A673 (cell line): ENCODE data around the gene PCSK6. TPM values are rescaled to one million over a fixed set of nuclear protein-coding genes. Genes with fewer than 3 reads are reported as not detected.
A peak's percentile ranks its signal among the peaks of the same experiment; 100 is the strongest.

Experiments
- BruUV-seq: library from RNA; stranded (reverse); fragments of 400-500 nt; replicated peaks from 2 replicates; lab custom pipeline; 2021; lab: Mats Ljungman, UMichigan
- CTCF ChIA-PET: fragments of 300-600 bp; sonication (Branson Sonifier 250); formaldehyde crosslinking; loops from one replicate; lab custom pipeline; 2022; ENCODE audit warnings: antibody characterized with exemption; lab: Charles Lee
- POLR2A ChIA-PET: fragments of 300-600 bp; sonication (Branson Sonifier 250); formaldehyde crosslinking; loops from one replicate; lab custom pipeline; 2022; ENCODE audit warnings: antibody characterized with exemption; ENCODE audit not compliant: low non-redundant PET; lab: Charles Lee
- DNase-seq: peaks from one replicate; pipeline ENCODE4 v3.0.0-alpha.2; 2015; ENCODE audit warnings: low spot score
- H3K27ac ChIP-seq: fragments of 200-600 bp; sonication (generic); 2 replicates; pipeline ENCODE4 v1.5.1; 2016; ENCODE audit warnings: mixed run types, low read depth, mild to moderate bottlenecking, mixed read lengths, antibody characterized with exemption, low read length; ENCODE audit not compliant: poor library complexity, severe bottlenecking
- H3K27me3 ChIP-seq: fragments of 200-600 bp; sonication (generic); replicated peaks from 2 replicates; pipeline ENCODE4 v1.6.1; 2017; ENCODE audit warnings: mixed run types, low read depth, mild to moderate bottlenecking, mixed read lengths, antibody characterized with exemption, low read length; ENCODE audit not compliant: insufficient read depth, poor library complexity
- H3K36me3 ChIP-seq: fragments of 200-600 bp; sonication (generic); 2 replicates; pipeline ENCODE4 v1.6.1; 2016; ENCODE audit warnings: mixed run types, mild to moderate bottlenecking, mixed read lengths, antibody characterized with exemption, low read length; ENCODE audit not compliant: insufficient read depth, poor library complexity, severe bottlenecking
- H3K4me1 ChIP-seq: fragments of 200-600 bp; sonication (generic); 2 replicates; pipeline ENCODE4 v1.6.1; 2017; ENCODE audit warnings: mixed run types, mild to moderate bottlenecking, mixed read lengths, antibody characterized with exemption, low read length; ENCODE audit not compliant: insufficient read depth, poor library complexity, severe bottlenecking
- H3K4me3 ChIP-seq: fragments of 200-600 bp; sonication (generic); 2 replicates; pipeline ENCODE4 v1.5.1; 2016; ENCODE audit warnings: low read depth, mixed run types, mild to moderate bottlenecking, mixed read lengths, low read length; ENCODE audit not compliant: poor library complexity, severe bottlenecking
- H3K9me3 ChIP-seq: fragments of 200-600 bp; sonication (generic); 2 replicates; pipeline ENCODE4 v1.6.1; 2016; ENCODE audit warnings: mixed run types, low read depth, mild to moderate bottlenecking, mixed read lengths, antibody characterized with exemption, low read length; ENCODE audit not compliant: poor library complexity, severe bottlenecking
- EZH2 ChIP-seq: fragments of 200-600 bp; sonication (generic); IDR thresholded peaks from 2 replicates; pipeline ENCODE4 v1.6.1; 2017; ENCODE audit warnings: borderline replicate concordance, low read depth, mild to moderate bottlenecking, mixed read lengths, antibody characterized with exemption, low read length; ENCODE audit not compliant: poor library complexity, severe bottlenecking
- intact Hi-C: fragments of 100-400 bp; cut with micrococcal nuclease; formaldehyde crosslinking; loops from one replicate; pipeline ENCODE4 v1.10.0; 2022; ENCODE audit not compliant: unreplicated experiment
- total RNA-seq: library from RNA; stranded (reverse); gene quantifications from 2 replicates; pipeline ENCODE4 v1.2.3, GENCODE V29; 2021
- TF ChIP-seq, protein P1 (sequence below): fragments of 300-800, 200-600 bp; sonication (generic); conservative IDR thresholded peaks from 2 replicates; pipeline ENCODE4 v1.5.1; 2017; ENCODE audit warnings: low read depth, mild to moderate bottlenecking, antibody characterized with exemption, low read length, moderate library complexity, mixed read lengths

Gene PCSK6
- total RNA-seq, 1 experiment from 2014 or later, result 2.6 TPM

DNA sequence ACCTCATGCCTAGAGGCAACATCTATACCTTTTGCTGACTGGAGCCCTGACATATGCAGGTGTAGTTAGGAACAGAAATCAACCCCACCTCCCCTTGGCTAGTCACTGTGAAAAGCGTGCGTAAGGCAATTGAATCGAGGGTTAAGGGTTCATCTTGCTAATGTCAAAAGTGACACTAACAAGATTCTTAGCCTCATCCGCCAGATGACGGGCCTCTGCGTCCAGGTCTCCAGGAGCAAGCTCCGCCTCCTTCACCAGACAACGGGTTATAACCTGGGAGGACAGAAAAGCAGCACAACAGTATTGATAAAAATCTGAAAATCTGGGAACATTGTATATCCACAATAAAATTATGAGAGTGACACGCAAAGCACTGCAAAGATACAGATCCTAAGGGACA, 216.9 kb downstream of the PCSK6 start:
- DNase-seq, result no peak
- Histone ChIP-seq H3K27ac (no peak overlapping the region), H3K4me1 (no peaks in the 10 kb centered on the region), H3K27me3 (no peaks in the 10 kb centered on the region), H3K4me3 (no peak overlapping the region), H3K36me3 (peaks cover 59% of the 10 kb centered on the region), H3K9me3 (no peaks in the 10 kb centered on the region)
- ChIA-PET CTCF (no interaction called here), POLR2A (no interaction called here)
- BruUV-seq, result no TSS peak
- intact Hi-C loops, result no loop called here
- no peak for TF ChIP-seq EZH2
- TF ChIP-seq, protein P1, sequence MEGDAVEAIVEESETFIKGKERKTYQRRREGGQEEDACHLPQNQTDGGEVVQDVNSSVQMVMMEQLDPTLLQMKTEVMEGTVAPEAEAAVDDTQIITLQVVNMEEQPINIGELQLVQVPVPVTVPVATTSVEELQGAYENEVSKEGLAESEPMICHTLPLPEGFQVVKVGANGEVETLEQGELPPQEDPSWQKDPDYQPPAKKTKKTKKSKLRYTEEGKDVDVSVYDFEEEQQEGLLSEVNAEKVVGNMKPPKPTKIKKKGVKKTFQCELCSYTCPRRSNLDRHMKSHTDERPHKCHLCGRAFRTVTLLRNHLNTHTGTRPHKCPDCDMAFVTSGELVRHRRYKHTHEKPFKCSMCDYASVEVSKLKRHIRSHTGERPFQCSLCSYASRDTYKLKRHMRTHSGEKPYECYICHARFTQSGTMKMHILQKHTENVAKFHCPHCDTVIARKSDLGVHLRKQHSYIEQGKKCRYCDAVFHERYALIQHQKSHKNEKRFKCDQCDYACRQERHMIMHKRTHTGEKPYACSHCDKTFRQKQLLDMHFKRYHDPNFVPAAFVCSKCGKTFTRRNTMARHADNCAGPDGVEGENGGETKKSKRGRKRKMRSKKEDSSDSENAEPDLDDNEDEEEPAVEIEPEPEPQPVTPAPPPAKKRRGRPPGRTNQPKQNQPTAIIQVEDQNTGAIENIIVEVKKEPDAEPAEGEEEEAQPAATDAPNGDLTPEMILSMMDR, result no peak

DNA sequence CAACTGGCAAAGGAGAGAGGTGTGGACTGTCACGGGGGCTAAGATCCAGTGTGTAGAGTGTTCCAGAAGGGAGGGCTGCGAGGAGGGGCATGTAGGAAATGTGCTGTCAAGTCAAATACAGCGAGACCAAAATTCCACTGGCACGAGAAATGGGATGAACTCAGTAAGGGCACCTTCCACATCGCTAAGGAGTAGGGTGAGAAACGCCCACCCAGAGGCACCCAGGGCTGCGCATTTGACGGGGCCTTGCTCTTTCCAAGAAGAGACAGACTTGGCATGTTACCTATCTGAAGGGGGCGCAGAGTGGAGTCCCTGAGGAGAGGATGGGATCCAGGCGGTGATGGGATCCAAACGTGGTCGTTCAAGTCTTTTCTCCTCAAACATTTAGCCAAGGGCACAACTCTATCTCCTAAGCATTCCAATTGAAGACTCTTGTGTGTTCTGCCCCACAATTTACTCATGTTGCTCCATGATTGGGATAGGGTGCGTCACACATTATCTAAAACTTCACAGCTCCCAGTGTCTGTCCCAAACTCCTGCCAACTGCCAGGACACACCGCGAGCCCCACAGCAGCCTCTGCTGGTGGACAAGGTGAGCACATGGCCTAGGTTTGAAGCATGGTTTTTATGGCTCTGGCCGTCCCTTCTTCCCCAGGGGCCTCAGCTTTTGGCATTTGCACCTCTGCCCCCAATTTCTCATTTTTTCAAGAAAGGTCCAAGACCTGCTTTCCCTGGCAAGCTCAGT, 219.9 kb downstream of the PCSK6 start:
- Histone ChIP-seq H3K27ac (no peak overlapping the region), H3K9me3 (no peaks in the 10 kb centered on the region), H3K27me3 (no peaks in the 10 kb centered on the region), H3K4me1 (no peaks in the 10 kb centered on the region), H3K36me3 (peaks cover 47% of the 10 kb centered on the region), H3K4me3 (no peak overlapping the region)
- no peak for TF ChIP-seq EZH2
- TF ChIP-seq, protein P1, result peak; percentile 49
- ChIA-PET CTCF (no interaction called here), POLR2A (no interaction called here)
- peak; percentile 26 for DNase-seq
- intact Hi-C loops, result no loop called here
- BruUV-seq, result no TSS peak

DNA sequence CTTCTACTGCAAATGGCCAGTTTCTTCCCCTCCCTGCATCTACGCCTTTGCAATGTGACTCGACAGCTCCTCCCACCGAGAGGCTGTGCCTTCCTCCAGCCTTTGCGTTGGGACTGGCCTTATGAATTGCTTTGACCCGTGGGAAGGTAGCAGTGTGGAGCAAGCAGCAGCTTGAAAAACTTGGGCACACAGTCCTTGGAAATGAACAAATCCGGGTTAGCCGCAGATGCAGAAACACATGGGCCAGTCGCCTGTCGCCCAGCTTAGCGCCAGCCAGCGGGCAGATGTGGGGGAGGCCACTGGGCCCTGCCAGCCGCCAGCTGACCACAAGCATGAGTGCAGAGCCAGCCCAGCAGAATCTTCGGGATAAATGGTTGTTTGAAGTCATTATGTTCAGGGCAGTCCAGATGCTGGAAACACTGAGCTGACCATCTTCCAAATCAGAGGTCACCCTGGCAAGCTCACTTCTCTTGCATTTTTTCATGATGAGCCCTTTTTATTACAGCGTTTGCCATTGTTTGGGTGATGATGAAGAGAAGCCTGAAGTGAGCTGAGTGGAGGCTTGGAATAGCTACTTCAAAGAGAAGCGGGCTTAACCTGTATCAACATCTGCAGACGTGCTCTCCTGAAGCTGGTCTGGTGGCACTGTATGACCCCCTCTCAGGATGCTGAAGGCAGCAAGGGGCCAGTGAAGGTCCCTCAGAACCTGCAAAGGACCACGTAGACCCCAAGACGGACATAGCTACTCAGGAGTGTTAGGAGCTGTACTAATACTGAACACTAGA, 222.0 kb downstream of the PCSK6 start:
- no peaks in the 10 kb centered on the region for H3K4me1 ChIP-seq
- no peak overlapping the region for H3K4me3 ChIP-seq
- peaks cover 25% of the 10 kb centered on the region for H3K36me3 ChIP-seq
- no peaks in the 10 kb centered on the region for H3K9me3 ChIP-seq
- H3K27ac ChIP-seq, result no peak overlapping the region
- no peaks in the 10 kb centered on the region for H3K27me3 ChIP-seq
- no TSS peak for BruUV-seq
- TF ChIP-seq, protein P1, result no peak
- no peak for TF ChIP-seq EZH2
- ChIA-PET POLR2A (no interaction called here), CTCF (no interaction called here)
- DNase-seq, result no peak
- intact Hi-C loops, result no loop called here
